OCI-LY1 (cell line): ENCODE data around the gene ZDHHC18.

Source experiments
- H2AFZ ChIP-seq: fragments of 200-600 bp; sonication (generic), shearing (Covaris generic); 2 replicates; pipeline ENCODE4 v1.6.0; 2014; ENCODE audit warnings: antibody characterized with exemption, mild to moderate bottlenecking, low read length
- H3F3A ChIP-seq: fragments of 200-600 bp; sonication (generic), shearing (Covaris generic); 2 replicates; pipeline ENCODE4 v1.6.0; 2014; ENCODE audit warnings: mild to moderate bottlenecking, antibody characterized with exemption, low read length, moderate library complexity; ENCODE audit not compliant: insufficient read depth
- H3K27ac ChIP-seq: fragments of 200-600 bp; sonication (generic); 2 replicates; pipeline ENCODE4 v1.5.1; 2014; ENCODE audit warnings: low read length, mixed run types, mild to moderate bottlenecking, low read depth; ENCODE audit not compliant: poor library complexity, severe bottlenecking
- H3K27me3 ChIP-seq: fragments of 200-600 bp; sonication (generic); 2 replicates; pipeline ENCODE4 v1.6.0; 2014; ENCODE audit warnings: antibody characterized with exemption, mild to moderate bottlenecking, low read length, moderate library complexity; ENCODE audit not compliant: insufficient read depth
- H3K36me3 ChIP-seq: fragments of 200-600 bp; sonication (generic); 2 replicates; pipeline ENCODE4 v1.6.1; 2014; ENCODE audit warnings: mild to moderate bottlenecking, antibody characterized with exemption, low read length, moderate library complexity, mixed read lengths; ENCODE audit not compliant: insufficient read depth
- H3K4me1 ChIP-seq: fragments of 200-600 bp; sonication (generic); 2 replicates; pipeline ENCODE4 v1.5.1; 2014; ENCODE audit warnings: mild to moderate bottlenecking, low read length, moderate library complexity; ENCODE audit not compliant: insufficient read depth, severe bottlenecking
- H3K4me2 ChIP-seq: fragments of 200-600 bp; sonication (generic), shearing (Covaris generic); 2 replicates; pipeline ENCODE4 v1.6.1; 2014; ENCODE audit warnings: low read length
- H3K4me3 ChIP-seq: fragments of 200-600 bp; sonication (generic); 2 replicates; pipeline ENCODE4 v1.5.1; 2014; ENCODE audit warnings: low read length, low read depth, mild to moderate bottlenecking, mixed read lengths; ENCODE audit not compliant: poor library complexity, severe bottlenecking
- H3K79me2 ChIP-seq: fragments of 200-600 bp; shearing (Covaris generic); 2 replicates; pipeline ENCODE4 v1.6.1; 2016; ENCODE audit warnings: mixed run types, low read length, mixed read lengths; ENCODE audit not compliant: insufficient read depth
- H3K9ac ChIP-seq: fragments of 200-600 bp; sonication (generic), shearing (Covaris generic); 2 replicates; pipeline ENCODE4 v1.6.1; 2014; ENCODE audit warnings: mild to moderate bottlenecking, low read length, mixed read lengths
- H3K9me2 ChIP-seq: fragments of 200-600 bp; sonication (generic), shearing (Covaris generic); 2 replicates; pipeline ENCODE4 v1.6.1; 2014; ENCODE audit warnings: low read depth, mild to moderate bottlenecking, low read length, mixed read lengths
- H3K9me3 ChIP-seq: fragments of 200-600 bp; shearing (Covaris generic); 2 replicates; pipeline ENCODE4 v1.6.1; 2014; ENCODE audit warnings: low read length, mixed read lengths
- H4K20me1 ChIP-seq: fragments of 200-600 bp; sonication (generic), shearing (Covaris generic); 2 replicates; pipeline ENCODE4 v1.6.0; 2016; ENCODE audit warnings: mild to moderate bottlenecking, low read length; ENCODE audit not compliant: insufficient read depth
- EZH2 ChIP-seq: fragments of 200-600 bp; sonication (generic), shearing (Covaris generic); IDR thresholded peaks from 2 replicates; pipeline ENCODE4 v1.8.0; 2017; ENCODE audit warnings: borderline replicate concordance, mixed run types, mild to moderate bottlenecking, antibody characterized with exemption, low read length, moderate library complexity, mixed read lengths
- TF ChIP-seq, protein P1 (sequence below): fragments of 200-600 bp; sonication (generic), shearing (Covaris generic); IDR thresholded peaks from 2 replicates; pipeline ENCODE4 v1.5.1; 2017; ENCODE audit warnings: mild to moderate bottlenecking, antibody characterized with exemption, low read length, moderate library complexity, mixed read lengths

Gene ZDHHC18

DNA sequence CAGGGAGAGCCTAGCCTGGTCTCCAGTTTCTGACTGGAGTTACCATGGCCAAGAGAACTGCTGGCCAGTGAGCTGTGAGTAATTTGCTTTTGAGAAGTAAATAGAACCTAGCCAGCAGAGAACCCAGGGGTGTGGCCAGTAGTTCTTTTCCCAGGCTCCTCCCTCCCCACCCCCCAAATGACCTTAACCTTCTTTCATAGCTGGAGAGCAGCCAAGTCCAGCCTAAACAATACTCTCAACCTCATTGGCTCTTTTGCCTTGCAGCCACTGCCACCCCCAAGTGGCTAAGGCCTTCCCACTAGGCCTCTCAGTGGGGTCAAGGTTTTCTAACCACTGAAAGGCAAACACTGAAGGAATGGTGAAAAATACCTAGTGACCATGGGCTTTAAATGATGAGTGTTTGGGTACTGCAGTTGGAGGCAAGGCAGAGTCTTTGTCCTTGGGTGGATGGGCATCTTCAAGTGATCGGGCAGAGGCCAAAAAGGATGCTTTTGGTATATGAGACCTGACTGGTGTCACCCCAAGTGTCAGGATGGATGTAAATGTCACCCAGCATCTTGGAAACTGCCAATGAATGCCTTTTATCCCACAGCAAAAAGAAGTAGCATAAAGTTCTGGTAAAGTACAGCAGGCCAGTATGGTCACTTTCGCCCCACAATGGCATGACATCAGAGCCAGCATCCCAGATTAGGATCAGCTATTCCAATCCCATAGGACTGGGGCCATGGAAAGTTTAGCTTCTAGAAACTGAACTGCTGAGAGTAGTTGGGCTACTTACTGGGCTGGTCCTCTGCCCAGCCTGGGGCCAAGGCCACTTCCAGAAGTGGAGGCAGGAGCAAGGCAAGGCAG lies 42.2 kb upstream of the ZDHHC18 start:
- H3K27me3 ChIP-seq, result no peaks in the 10 kb centered on the region
- H3K9me3 ChIP-seq, result no peaks in the 10 kb centered on the region
- TF ChIP-seq, protein P1, sequence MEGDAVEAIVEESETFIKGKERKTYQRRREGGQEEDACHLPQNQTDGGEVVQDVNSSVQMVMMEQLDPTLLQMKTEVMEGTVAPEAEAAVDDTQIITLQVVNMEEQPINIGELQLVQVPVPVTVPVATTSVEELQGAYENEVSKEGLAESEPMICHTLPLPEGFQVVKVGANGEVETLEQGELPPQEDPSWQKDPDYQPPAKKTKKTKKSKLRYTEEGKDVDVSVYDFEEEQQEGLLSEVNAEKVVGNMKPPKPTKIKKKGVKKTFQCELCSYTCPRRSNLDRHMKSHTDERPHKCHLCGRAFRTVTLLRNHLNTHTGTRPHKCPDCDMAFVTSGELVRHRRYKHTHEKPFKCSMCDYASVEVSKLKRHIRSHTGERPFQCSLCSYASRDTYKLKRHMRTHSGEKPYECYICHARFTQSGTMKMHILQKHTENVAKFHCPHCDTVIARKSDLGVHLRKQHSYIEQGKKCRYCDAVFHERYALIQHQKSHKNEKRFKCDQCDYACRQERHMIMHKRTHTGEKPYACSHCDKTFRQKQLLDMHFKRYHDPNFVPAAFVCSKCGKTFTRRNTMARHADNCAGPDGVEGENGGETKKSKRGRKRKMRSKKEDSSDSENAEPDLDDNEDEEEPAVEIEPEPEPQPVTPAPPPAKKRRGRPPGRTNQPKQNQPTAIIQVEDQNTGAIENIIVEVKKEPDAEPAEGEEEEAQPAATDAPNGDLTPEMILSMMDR, result no peak
- no peaks in the 10 kb centered on the region for H3K9me2 ChIP-seq
- H3F3A ChIP-seq, result peaks cover 12% of the 10 kb centered on the region
- H2AFZ ChIP-seq, result no peak overlapping the region
- peak overlapping the region; percentile 96 for H3K27ac ChIP-seq
- H3K4me2 ChIP-seq, result no peak overlapping the region
- H3K9ac ChIP-seq, result no peak overlapping the region
- no peak overlapping the region for H3K4me3 ChIP-seq
- H3K36me3 ChIP-seq, result peaks cover 45% of the 10 kb centered on the region
- peaks cover 52% of the 10 kb centered on the region for H3K4me1 ChIP-seq
- no peaks in the 10 kb centered on the region for H4K20me1 ChIP-seq
- no peaks in the 10 kb centered on the region for H3K79me2 ChIP-seq

DNA sequence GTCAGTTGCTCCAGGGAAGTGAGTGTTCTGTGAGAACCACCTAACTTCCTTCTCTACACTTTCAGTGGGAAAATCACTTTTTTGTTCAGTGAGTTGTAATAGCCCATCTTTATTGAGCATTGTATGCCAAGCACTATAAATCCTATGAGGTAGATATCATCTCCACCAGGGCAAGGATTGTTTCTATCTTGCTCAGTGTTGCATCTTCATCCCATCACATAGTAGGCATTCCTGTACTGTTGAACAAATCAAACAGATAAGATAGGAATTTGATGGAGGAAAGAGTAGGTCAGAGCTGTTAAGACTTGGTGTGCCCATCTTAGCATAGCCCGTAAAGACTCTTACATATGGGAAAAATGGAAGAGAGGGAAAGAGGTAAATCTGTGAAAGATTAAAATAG lies 41.6 kb upstream of the ZDHHC18 start:
- no peak overlapping the region for H2AFZ ChIP-seq
- H3K4me2 ChIP-seq, result no peak overlapping the region
- no peaks in the 10 kb centered on the region for H3K79me2 ChIP-seq
- H3K4me1 ChIP-seq, result peaks cover 52% of the 10 kb centered on the region
- no peak overlapping the region for H3K4me3 ChIP-seq
- H3K36me3 ChIP-seq, result peaks cover 39% of the 10 kb centered on the region
- H3K27ac ChIP-seq, result peak overlapping the region; percentile 96
- no peaks in the 10 kb centered on the region for H3K9me2 ChIP-seq
- no peak overlapping the region for H3K9ac ChIP-seq
- TF ChIP-seq EZH2, result no peak
- TF ChIP-seq, protein P1, result no peak
- H4K20me1 ChIP-seq, result no peaks in the 10 kb centered on the region
- H3F3A ChIP-seq, result peaks cover 12% of the 10 kb centered on the region
- H3K9me3 ChIP-seq, result no peaks in the 10 kb centered on the region
- H3K27me3 ChIP-seq, result no peaks in the 10 kb centered on the region

DNA sequence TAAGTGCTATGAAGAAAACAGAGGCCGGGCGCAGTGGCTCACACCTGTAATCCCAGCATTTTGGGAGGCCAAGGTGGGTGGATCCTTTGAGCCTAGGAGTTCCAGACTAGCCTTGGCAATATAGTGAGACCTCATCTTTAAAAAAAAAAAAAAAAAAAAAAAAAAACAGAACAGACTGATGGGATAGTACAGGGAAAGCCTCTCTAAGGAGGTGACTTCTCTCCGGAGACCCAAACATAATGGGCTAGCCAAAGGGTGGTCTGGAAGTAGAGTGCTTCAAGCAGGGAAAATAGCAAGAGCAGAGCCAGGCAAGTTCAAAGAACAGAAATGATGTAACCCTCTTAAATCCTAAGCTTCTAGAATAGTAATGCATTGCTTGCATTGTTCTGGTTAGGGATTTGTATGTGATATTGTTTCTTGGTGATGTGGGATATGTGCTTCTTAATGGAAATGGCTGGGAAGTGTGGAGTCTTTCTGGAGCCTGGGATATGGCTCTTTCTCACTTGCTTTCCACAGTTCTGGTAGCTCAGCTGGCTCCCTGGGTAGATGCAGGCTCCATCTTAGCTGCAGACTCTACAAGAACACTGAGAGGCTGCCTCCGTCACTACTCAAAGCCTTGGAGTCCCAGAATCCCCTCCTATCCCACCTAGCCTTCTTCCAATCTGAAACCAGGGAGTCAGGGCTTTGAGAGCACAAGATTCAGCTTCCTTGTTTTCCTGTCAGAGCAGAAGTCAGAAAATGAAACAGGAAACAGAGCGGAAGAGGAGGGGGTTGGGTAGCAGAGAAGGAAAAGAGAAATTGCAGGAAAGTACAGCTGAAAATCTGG lies 40.7 kb upstream of the ZDHHC18 start:
- Histone ChIP-seq H4K20me1 (no peaks in the 10 kb centered on the region), H3K4me1 (peaks cover 57% of the 10 kb centered on the region), H2AFZ (no peak overlapping the region), H3K79me2 (no peaks in the 10 kb centered on the region), H3K4me3 (peak overlapping the region; percentile 79), H3K36me3 (peaks cover 30% of the 10 kb centered on the region), H3K27me3 (no peaks in the 10 kb centered on the region), H3K9me2 (no peaks in the 10 kb centered on the region), H3K9me3 (no peaks in the 10 kb centered on the region), H3K4me2 (peak overlapping the region; percentile 82), H3K9ac (peak overlapping the region; percentile 97), H3K27ac (peak overlapping the region; percentile 96), H3F3A (peaks cover 12% of the 10 kb centered on the region)
- TF ChIP-seq EZH2, result no peak
- TF ChIP-seq, protein P1, result no peak
